8988T (cell line): ENCODE data around the gene CXCL12.

ENCODE experiments used
- DNase-seq: peaks from one replicate; pipeline ENCODE4 v3.0.0; 2011

CXCL12 gene

DNA sequence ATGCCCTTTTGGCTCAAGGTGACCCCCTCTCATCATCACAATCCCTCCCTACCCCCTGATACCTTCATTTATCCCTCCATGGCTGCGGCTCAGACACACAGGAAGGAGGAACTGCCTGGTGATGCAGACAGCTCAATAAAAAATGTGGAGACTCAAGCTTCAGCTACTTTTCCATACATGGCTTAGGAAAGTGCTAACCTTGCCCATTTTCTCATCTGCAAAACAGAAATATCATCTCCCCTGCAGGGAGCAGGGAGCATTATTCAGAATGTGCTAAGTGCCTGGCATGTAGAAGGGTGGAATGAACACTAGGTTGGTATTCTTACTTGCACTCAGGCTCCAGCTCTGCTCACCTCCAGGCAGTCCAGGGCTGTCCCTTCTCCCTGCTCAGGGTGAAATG, 23.8 kb downstream of the CXCL12 start:
- DNase-seq, result no peak

DNA sequence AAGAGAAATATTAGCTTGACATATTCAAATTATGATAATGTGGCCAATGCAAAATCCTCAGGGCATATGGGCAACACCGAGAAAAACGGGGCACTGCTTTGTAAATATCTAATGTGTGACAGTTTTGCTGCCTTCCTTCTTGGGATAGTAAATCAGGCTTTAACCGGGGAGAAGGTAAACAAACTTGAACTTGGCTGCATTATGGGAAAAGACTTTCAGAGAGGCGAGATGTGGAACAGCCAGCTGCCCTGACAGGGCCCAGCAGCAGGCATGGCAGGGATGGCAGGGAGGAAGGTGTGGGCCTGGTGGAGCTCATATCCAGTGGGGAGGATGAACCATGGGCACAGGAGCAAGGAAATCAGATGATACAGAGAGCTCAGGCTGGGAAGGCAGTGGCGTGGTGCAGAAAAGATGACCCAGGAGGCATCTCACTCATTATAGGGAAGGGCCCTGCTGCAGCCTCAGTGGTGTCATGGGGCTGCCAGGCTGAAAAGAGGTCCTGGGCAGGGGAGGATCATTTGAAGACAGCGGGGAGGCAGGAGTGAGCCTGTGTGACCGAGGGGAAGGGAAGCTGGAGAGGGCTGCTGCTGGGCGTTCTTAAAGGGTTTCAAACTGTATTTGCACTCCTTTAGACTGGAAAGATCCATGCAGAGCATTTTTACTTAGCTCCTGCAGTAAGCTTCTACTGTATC, 26.7 kb downstream of the CXCL12 start:
- no peak for DNase-seq

DNA sequence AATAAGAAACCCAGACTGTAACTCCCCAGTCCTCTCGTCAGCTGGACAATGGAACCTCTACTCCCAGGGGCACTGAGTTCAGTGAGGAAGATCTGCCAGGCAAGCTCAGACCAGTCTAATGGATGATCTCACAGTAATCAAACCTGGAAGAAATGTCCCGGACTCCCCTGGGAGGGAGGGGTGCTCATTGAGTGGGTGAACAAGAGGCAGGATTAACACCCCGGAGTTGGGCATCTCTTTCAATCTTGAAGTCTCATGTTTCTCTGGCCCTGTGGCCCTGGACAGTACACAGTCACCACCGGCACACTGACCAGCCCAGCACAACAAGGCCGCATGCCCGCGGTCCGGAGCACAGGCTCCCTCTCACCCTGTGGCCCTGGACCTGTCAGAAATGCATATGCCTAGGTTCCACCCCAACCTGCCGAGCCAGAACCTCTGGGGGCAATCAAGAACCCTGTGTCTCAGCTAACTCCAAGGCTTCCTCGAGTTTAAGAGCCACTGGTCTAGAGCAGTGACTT, 27.8 kb downstream of the CXCL12 start:
- DNase-seq, result no peak

DNA sequence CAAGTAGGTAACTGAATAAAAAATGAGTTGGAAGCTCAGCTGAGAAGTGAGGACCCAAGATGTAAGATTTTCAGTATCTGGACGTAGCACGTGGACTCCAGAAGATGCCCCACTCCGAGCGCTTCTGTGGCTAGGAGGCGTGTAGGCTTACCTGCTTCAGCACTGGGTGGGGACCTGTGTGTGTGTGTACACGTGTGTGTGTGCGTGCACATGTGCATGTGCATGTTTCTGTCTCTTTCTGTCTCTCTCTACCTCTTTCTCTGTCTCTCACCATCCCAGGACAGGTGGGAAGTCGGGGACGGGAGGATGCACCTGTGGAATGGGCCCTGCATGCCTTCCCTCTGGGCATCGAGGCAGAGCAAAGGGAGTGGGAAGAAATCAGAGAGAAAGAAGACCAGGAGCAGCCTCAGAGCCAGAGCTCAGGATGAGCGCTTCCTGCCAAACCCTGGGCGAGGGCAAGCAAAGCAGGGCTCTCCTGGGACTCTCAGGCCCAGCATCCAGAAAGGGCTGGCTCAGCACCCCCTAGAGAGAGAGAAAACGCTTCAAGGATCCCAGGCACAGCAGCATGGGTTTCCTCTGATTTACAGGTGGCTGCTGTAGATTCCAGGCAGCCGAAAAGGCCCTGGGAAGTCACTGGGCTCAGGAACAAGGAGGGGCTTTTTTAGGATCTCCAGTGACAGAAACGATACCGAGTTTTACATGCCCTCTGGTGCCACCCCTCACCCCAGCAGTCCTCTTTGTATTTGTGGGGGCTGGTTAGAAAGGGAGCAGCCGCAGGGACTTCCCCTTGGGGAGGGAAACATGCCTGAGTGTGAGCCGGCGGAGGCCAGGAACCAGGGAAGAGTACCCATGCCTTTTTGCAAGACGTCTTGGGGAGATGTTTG, 28.5 kb downstream of the CXCL12 start:
- DNase-seq, result no peak

DNA sequence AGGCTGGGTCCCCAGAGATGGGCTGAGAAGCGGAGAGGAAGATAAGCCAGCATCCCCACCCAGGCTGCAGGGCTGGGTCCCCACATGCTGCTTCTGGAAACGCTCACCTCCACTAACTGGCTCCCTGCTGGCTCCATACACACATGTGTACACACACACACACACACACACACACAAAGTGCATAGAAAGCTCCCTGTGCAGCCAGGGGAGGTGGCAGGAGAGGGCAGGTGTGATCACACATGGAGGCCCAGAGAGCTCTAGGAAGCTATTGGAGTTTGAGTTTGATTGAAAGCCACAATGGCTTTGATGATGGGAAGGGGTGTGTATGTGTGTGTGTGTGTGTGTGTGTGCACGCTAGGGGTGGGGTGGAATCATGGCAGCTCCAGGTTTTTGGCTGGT, 29.3 kb downstream of the CXCL12 start:
- DNase-seq, result no peak

DNA sequence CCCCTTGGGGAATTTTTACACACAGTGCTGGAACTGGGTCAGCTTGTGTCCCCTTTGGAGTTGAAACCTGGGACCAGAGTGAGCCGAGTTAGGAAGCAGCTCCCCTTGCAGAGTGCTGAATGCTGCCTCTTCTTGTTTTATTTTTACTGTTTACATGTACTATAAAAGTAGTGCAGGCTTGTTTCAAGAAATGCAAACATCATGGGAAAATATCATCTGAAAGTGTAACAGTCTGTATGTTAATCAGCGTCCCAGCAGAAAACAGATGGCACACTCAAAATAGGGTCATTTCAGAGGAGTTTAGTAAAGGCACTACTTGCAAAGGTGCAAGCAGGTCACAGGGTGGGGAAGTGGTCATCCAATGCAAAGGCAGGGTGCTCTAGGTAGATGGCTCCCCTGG, 30.1 kb downstream of the CXCL12 start:
- no peak for DNase-seq

DNA sequence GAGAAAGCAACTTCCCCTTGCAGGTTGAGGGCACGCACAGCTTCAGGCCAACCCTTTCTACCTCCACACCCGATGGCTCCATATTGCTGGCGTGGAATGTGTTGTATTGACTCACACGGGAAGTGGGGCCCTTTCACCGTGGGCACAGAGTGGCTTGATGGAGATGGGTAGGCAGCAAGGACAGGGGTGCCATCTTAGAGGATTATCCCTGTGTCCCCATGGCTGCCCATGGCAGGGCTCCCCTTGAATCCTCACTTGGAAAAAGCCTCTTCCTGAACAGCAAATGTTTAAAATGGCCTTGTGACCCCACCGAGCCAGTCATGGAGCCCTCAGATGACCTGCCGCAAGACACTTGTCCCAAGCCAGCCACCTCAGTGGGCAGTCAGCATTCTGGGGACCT, 31.2 kb downstream of the CXCL12 start:
- DNase-seq, result no peak

DNA sequence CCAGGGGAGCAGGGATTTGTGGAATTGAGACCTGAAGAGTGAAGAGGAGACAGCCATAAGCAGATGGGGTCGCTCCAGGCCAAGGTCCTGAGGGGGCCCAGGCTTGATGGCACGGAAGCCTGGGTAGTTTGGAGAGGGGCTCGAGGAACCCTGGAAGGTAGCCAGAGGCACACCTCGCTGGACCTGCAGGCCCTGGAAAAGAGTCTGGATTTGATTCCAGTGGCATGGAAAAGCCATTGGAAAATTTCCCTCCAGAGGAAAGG, 31.8 kb downstream of the CXCL12 start:
- no peak for DNase-seq

DNA sequence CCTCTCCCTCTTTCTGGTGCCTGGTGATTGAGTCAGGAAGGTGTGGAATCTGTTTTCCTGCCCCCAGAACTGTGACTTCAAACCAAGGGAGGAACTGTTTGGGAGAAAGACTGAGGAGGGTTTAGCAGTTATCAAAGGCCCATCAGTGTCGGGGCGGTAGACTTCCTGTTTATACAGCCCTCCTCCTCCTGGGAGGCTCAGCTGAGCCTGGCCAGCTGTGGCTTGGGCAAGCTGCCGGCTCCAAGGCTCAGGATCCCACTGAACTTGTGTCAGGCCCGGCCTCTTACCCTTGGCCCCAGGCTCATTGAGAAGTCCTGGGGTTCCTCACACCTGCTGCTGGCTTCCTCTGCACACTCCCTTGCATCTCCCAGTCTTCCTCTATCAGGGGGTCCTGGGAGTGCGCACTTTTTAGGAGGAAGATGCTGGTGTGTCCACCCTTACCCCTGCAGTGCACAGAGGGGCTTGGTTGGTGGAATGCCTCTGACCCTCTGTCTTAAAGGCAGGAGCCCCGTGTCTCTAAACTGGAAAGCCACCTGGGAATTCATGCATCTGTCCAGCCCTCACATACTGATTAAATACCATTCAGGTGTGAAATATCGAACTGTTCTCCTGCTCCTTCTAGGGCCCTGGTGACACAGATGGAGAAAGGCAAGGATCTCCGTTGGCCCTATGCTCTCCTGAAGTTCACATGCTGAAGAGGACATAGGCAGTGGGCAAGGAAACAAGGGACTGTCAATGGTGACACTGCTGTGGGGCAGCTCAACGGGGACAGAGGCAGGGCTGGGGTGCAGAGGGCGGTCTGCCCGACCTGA, 32.4 kb downstream of the CXCL12 start:
- DNase-seq, result no peak

DNA sequence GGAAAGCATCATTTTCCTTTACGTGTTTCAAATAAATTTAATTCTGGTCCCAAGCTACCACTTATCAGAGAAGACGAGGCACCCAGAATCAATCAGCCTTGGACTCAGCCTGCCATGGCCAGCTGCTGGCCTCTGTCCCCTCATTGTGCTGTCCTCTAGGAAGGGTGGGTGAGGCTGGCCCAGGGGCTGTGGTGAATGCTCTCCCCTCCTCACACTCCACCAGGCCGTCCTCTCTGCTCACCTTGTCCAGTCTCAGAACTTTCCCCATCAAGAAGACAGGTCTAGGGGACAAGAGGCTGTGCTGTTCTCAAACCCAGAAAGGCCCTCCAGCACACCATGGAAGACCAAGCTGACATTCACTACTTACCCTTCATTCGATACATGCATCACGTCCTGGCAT, 36.4 kb downstream of the CXCL12 start:
- DNase-seq, result no peak

DNA sequence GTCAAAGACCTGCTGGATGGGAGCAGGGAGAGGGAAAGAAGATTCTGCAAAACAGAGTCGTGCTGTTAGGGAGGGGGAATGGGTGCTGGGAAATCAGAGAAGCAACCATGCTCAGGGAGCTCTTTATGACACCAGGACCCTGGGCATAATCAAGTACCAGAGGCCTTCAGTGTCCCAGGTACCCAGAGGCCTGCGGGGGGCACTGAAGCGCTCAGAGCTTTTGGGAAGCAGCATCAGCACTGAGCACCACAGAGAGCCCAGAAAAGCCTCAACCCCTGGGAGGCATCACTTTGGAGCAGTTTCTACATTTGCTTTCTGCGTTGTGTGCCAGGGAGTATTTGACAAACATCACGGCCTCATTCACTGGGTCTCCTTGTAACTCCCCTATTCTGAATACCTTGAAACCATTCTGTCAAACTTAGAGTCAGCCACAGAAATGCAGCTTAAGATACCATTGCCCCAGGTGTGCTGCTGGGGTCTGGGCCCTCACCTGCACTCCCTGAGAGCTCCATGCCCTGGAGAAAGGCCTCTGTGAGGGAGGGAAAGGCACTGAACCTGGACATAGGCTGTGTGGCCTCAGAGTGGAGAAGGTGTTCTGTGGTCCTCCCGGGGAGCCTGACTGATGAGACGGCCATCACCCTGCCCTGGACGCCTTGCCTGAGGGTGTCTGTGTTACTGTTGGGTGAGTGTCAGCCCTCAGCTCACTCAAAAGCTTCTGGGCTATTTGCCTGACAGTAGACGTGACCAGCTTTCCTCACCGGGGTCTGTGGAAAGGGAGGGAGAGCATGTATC, 37.1 kb downstream of the CXCL12 start:
- no peak for DNase-seq

DNA sequence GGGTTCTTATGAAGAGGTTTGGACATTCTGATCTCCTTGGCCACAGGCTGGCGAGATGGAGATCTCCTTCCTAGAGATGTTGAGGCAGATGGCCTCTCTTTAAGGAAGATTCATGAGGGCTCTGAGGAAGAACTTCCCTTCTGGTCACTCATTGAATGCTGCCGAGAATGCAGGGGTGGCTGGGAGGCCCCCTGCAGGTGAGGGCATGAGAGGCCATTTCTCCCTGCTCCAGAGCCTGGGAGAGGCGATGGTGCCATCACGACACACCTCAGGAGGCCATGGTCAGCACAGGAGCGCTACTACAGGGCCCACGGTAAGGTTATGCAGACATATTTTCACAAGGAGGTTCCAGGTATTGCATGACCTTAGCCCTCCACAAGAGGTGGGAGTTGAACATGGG, 40.2 kb downstream of the CXCL12 start:
- no peak for DNase-seq

DNA sequence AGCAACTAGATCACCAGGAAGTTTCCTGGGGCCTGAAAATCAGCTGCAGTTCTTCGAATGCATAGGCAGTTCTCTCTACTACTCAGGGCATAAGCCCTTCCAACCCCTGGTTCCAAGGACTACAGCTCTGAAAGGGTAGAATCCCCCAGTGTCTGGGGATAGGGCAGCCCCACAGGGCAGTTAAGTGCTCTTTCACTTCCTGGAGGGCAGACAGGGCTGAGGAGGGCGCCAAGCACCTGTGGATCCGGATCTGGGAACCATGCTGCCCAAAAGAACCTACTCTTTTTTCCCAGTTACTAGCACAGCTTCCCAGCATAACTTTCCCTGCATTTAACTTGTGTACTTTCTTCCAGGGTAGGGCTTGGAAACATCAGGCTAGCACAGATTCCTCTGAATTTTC, 41.1 kb downstream of the CXCL12 start:
- no peak for DNase-seq

DNA sequence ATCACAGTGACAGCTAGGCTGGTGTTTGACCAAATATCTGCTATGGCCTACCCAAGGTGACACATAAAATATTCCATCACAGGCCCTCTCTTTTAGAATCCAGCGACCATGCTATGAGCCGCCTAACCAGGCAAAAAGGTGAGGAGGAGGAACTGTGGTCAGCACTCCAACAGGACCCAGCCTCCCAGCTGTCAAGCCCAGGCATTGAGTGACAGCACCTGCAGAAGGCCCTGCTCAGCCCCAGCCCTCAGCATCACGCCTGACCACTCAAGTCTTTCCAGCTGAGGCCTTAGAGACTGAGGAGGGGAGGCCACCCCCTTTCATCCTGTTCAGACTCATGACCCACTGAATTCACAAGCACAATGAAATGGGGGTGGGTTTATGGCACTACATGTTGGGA, 43.0 kb downstream of the CXCL12 start:
- DNase-seq, result no peak

DNA sequence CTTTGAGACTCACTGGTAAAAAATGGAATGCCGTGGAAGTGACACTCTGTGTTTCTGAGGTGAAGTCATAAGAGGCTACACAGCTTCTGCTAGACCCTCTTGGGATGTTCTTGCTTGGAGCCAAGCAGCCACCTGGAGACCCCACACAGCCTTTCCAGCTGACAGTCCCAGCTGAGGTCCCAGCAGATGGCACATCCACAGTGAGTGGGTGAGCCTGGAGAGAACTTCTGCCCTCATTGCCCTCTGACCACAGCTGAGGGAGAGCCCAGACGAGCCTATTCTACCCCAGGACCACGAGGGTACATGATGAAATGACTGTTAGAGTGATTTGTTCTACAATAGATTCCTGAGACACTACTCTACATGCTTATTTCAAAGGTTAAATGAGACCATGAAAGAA, 44.3 kb downstream of the CXCL12 start:
- DNase-seq, result no peak

DNA sequence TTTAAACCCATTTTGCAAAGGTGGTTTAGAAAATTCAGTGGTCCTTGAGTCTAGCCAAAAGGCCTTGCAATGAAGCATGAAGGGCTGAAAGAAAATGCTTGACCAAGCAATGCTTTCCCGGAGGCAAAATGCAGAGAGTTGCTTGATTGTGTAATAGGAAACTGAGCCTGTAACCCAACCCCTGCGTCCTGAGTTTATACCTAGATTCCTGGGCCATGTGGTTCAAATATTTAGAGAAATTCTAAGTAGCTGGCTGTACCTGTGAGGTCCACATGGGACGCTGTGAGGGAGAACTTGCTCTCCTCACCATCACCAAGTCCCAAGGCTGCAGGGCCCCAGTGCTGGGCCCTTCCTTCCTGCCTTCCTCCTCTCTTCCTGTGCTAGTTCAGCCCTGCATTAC, 45.7 kb downstream of the CXCL12 start:
- DNase-seq, result no peak

DNA sequence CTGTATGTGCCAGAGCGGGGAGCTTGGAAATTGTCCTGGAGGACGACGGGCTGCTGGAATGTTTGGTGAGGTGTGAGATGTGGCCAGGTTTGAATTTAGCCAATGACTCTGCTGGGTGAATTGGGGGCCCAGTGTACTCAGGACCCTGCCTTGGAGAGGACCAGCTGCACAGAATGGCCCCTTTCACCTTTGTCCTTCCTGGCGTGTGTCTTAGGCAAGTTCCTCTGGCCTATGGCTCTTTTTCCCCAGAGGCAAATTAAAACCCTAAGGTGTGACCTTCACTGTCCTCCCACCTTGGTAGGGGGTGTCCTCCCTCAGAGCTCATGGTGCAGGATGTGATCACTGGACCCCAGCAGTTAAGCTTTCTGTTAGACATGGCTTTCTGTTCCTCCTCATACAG, 47.8 kb downstream of the CXCL12 start:
- no peak for DNase-seq

DNA sequence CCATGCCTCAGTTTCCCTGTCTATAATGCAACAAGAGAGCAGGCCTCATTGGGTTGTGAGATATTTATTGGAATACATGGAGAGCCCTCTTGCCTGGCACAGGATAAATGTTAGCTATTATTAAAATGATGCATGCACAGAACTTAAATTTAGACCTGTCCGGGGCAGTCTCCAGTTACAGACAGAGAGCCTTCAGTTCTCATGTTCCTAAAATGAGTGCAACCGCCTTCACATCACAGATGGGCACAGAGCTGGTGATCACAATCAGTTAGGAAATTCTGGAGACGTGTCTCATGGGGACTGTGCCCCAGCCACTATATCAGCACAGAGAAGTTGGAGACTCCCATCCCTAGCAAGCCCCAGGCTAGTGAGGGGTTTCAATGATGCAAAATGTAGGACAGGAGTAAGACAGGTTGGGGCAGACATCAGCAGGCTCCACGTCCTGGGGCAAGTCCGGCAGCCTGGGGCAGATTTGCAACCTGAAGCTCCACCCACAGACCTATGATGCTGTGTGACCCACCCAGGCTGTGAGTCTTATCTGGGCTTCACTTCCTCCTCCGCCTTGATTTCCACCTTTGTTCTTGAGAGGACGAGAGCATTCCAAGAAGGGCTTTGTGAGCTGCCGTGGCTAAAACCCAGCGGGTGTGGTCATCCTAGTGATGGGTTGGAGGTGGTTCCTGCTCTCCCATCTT, 49.4 kb downstream of the CXCL12 start:
- DNase-seq, result no peak

DNA sequence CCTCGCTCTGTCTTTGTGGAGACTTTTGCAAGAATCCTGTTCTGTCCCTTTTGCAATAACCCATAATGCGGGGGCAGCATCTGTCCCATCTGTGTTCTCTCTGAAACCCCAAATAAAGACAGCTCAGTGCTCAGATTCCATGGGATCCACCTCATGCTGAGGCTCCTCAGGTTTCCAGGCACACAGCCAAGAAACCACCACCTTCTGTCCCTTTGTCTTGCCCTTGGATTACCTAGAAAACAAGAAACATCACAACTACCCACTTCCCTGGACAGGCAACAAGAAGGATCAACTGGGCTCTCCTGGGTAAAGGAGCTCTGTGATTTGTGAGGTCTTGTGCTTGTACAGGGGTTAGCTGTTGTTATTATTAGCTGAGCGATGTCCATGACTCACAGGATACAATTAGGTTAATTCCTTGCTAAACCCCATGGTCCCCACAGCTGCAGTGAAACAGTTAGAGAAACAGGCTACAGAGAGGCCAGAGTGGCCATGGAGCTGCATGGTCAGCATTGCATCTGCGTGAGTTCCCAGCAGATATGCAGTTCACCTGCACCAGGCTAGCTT, 50.2 kb downstream of the CXCL12 start:
- DNase-seq, result no peak

DNA sequence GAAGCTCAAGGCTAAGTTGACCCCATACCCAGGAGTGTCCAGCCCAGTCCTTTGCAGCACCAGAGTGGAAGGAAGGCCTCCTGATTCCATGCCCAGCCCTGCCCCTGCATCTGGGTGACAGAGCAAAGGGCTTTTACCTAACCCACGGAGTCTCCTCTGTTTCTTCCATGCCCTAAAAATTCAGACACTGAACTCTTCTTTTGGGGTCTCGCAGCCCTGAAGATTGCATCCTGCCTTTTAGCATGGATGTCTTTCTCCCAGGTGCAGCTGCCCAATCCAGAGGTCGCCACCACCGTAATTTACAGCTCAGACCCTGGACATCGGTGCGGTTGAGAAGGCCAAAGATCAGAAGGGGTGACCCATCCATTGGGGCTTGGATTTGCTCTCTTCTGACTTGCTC, 50.8 kb downstream of the CXCL12 start:
- DNase-seq, result no peak

DNA sequence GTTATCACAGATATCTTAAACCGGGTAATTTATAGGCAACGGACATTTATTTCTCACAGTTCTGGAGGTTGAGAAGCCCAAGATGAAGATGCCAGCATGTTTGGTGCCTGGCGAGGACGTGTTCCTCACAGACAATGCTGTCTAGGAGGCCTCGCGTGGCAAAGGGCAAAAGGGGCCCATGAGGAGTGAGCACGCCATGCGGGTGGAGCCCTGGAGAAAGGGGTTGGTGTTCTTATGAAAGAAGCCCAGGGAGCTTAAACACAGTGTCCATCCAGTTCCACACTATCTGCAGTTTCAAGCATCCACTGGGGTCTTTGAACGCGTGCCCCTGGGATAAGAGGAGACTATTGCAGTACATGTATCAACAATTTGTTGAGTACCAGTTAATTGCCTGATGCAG, 51.4 kb downstream of the CXCL12 start:
- DNase-seq, result no peak

DNA sequence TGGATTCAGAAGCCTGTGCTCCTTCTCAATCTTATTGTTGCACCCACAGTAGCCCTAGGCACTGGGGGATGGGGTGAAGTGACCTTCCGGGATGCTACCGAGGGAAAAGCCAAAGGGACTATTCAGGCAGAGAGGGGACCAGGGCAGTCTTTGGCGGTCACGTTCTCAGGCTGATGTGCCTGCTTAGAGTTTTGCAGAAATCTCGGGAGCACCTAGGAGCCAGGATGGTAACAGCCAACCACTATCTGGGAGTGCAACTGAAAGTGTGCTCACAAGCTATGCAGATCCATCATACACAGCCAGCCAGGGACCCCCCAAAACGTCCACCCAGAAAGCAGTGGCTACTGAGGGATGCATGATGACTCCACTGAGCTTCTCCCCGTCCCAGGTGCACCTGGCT, 52.4 kb downstream of the CXCL12 start:
- DNase-seq, result no peak
